ENCODE measurements around the gene CPSF2.

The CPSF2 gene

DNA sequence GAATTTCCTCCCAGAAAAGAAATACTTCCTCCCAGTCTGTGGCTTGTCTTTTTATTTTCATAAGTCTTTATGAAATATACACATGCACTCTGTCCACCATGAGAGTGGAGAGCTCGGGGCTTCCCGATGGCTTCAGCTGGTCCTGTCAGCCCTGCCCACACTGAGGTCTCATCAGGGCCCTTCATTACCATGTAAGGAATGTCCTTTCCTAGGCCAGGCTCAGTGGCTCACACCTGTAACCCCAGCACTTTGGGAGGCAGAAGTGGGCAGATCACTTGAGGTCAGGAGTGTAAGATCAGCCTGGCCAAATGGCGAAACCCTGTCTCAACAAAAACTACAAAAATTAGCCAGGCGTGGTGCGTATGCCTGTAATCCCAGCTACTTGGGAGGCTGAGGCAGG is 77.0 kb downstream of the CPSF2 start:
- no peak overlapping the region for H2AFZ ChIP-seq (ENCODE audit: low read depth, low read length)
- H3K9me3 ChIP-seq (ENCODE audit: control insufficient read depth, low read length), result no peaks in the 10 kb centered on the region
- H3K14ac ChIP-seq (ENCODE audit: low read length in 2 of 2), result no peak overlapping the region
- H2BK5ac ChIP-seq (ENCODE audit: low read depth, low read length, poor library complexity, severe bottlenecking), result no peak overlapping the region
- H3K27ac ChIP-seq (ENCODE audit: low read length, poor library complexity, severe bottlenecking), result no peak overlapping the region
- H2AK5ac ChIP-seq (ENCODE audit: low read length, severe bottlenecking), result no peak overlapping the region
- H3K4me1 ChIP-seq (ENCODE audit: control insufficient read depth, insufficient read depth, low read depth, low read length), result no peaks in the 10 kb centered on the region
- no peak overlapping the region for H4K8ac ChIP-seq (ENCODE audit: low read length)
- H3K4me2 ChIP-seq (ENCODE audit: low read length, poor library complexity, severe bottlenecking), result no peak overlapping the region
- no peak overlapping the region for H3K4ac ChIP-seq (ENCODE audit: low read depth in 1 of 2, low read length in 2 of 2)
- no peak overlapping the region for H3K9ac ChIP-seq (ENCODE audit: low read length)
- H3K36me3 ChIP-seq (ENCODE audit: control insufficient read depth in 1 of 2, insufficient read depth in 2 of 2, low read depth in 1 of 2, low read length in 2 of 2), result no peaks in the 10 kb centered on the region
- H2BK120ac ChIP-seq (ENCODE audit: low read depth, low read length), result no peak overlapping the region
- no peak overlapping the region for H2BK15ac ChIP-seq (ENCODE audit: low read depth, poor library complexity, severe bottlenecking)
- WGBS, result 87% methylated on average over 2 of the region's 5 CpGs
- H2BK12ac ChIP-seq (ENCODE audit: low read length in 2 of 2), result no peak overlapping the region
- H3K27me3 ChIP-seq (ENCODE audit: control insufficient read depth in 1 of 2, insufficient read depth in 1 of 2, low read length in 2 of 2), result peaks cover 19 to 51% of the 10 kb centered on the region in 2 experiments
- no peak overlapping the region for H3K23ac ChIP-seq (ENCODE audit: low read length in 2 of 2)
- H4K91ac ChIP-seq (ENCODE audit: low read length), result no peak overlapping the region
- H3K18ac ChIP-seq (ENCODE audit: low read depth in 1 of 2, low read length in 2 of 2), result no peak overlapping the region
- H3K79me1 ChIP-seq (replicated peaks; ENCODE audit: low read length, poor library complexity, severe bottlenecking), result no peaks in the 10 kb centered on the region
- DNase-seq, result no peak
- H3K4me3 ChIP-seq (ENCODE audit: insufficient read depth in 1 of 2, low read depth in 1 of 2, low read length in 2 of 2), result no peak overlapping the region

DNA sequence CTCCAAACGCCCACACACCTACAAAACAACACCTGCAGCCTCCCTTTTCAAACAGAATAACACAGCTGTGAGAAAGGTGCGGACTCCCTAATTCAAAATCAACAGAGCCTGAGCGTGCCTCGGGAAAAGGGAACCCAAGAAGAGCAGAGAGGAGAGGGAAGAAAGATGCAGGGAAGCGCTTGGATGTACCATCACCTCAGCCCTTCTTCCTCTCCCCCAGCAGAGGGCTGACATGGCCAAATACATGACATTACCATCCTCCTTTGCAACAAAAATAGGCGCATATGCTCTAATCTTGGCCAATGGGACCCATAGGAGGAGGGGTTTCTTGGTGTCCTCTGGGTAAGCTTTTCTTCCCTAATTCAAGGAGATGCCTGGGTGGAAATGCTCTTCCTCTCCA is 78.0 kb downstream of the CPSF2 start:
- no peak overlapping the region for H3K4ac ChIP-seq (ENCODE audit: low read depth in 1 of 2, low read length in 2 of 2)
- no peak overlapping the region for H3K23ac ChIP-seq (ENCODE audit: low read length in 2 of 2)
- H3K18ac ChIP-seq (ENCODE audit: low read depth in 1 of 2, low read length in 2 of 2), result no peak overlapping the region
- no peak overlapping the region for H2AK5ac ChIP-seq (ENCODE audit: low read length, severe bottlenecking)
- H3K27ac ChIP-seq (ENCODE audit: low read length, poor library complexity, severe bottlenecking), result no peak overlapping the region
- H2BK120ac ChIP-seq (ENCODE audit: low read depth, low read length), result no peak overlapping the region
- H2AFZ ChIP-seq (ENCODE audit: low read depth, low read length), result no peak overlapping the region
- peaks cover 21 to 60% of the 10 kb centered on the region in 2 experiments for H3K27me3 ChIP-seq (ENCODE audit: control insufficient read depth in 1 of 2, insufficient read depth in 1 of 2, low read length in 2 of 2)
- H2BK12ac ChIP-seq (ENCODE audit: low read length in 2 of 2), result no peak overlapping the region
- no peak for DNase-seq
- H2BK15ac ChIP-seq (ENCODE audit: low read depth, poor library complexity, severe bottlenecking), result no peak overlapping the region
- no peaks in the 10 kb centered on the region for H3K36me3 ChIP-seq (ENCODE audit: control insufficient read depth in 1 of 2, insufficient read depth in 2 of 2, low read depth in 1 of 2, low read length in 2 of 2)
- no peak overlapping the region for H4K8ac ChIP-seq (ENCODE audit: low read length)
- H3K4me1 ChIP-seq (ENCODE audit: control insufficient read depth, insufficient read depth, low read depth, low read length), result no peaks in the 10 kb centered on the region
- no peak overlapping the region for H3K9ac ChIP-seq (ENCODE audit: low read length)
- no peak overlapping the region for H3K4me3 ChIP-seq (ENCODE audit: insufficient read depth in 1 of 2, low read depth in 1 of 2, low read length in 2 of 2)
- no peak overlapping the region for H3K14ac ChIP-seq (ENCODE audit: low read length in 2 of 2)
- H4K91ac ChIP-seq (ENCODE audit: low read length), result no peak overlapping the region
- no peak overlapping the region for H3K4me2 ChIP-seq (ENCODE audit: low read length, poor library complexity, severe bottlenecking)
- no peaks in the 10 kb centered on the region for H3K79me1 ChIP-seq (replicated peaks; ENCODE audit: low read length, poor library complexity, severe bottlenecking)
- no peaks in the 10 kb centered on the region for H3K9me3 ChIP-seq (ENCODE audit: control insufficient read depth, low read length)
- WGBS, result 0% methylated on average over 1 of the region's 6 CpGs
- no peak overlapping the region for H2BK5ac ChIP-seq (ENCODE audit: low read depth, low read length, poor library complexity, severe bottlenecking)

DNA sequence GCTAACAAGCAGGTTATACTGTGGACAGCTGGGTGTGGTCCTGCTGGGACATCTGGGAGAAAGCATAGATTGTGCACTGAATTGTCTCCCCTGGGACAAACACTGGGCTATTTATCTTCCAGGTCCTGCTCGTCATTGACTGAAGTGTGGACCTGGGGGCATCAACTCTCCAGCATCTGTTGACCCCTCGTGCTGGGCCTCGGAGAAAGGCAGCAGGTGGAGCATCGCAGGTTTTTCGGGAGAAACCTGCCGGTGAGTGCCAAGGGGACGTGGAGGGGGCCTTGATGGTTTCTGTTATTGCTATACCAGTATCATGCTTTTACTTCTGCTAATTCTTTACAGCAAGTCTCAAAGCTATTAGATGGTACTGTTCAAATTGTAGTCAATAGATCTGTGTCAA is 81.3 kb downstream of the CPSF2 start:
- no peak overlapping the region for H2BK5ac ChIP-seq (ENCODE audit: low read depth, low read length, poor library complexity, severe bottlenecking)
- no peak overlapping the region for H4K8ac ChIP-seq (ENCODE audit: low read length)
- no peak for DNase-seq
- H3K14ac ChIP-seq (ENCODE audit: low read length in 2 of 2), result no peak overlapping the region
- H3K4me1 ChIP-seq (ENCODE audit: control insufficient read depth, insufficient read depth, low read depth, low read length), result no peaks in the 10 kb centered on the region
- no peaks in the 10 kb centered on the region for H3K9me3 ChIP-seq (ENCODE audit: control insufficient read depth, low read length)
- no peaks in the 10 kb centered on the region for H3K79me1 ChIP-seq (replicated peaks; ENCODE audit: low read length, poor library complexity, severe bottlenecking)
- H2BK12ac ChIP-seq (ENCODE audit: low read length in 2 of 2), result no peak overlapping the region
- no peak overlapping the region for H3K9ac ChIP-seq (ENCODE audit: low read length)
- no peak overlapping the region for H4K91ac ChIP-seq (ENCODE audit: low read length)
- no peak overlapping the region for H3K27ac ChIP-seq (ENCODE audit: low read length, poor library complexity, severe bottlenecking)
- H2AFZ ChIP-seq (ENCODE audit: low read depth, low read length), result no peak overlapping the region
- no peak overlapping the region for H3K4me2 ChIP-seq (ENCODE audit: low read length, poor library complexity, severe bottlenecking)
- no peak overlapping the region for H2BK15ac ChIP-seq (ENCODE audit: low read depth, poor library complexity, severe bottlenecking)
- H3K23ac ChIP-seq (ENCODE audit: low read length in 2 of 2), result no peak overlapping the region
- H3K18ac ChIP-seq (ENCODE audit: low read depth in 1 of 2, low read length in 2 of 2), result no peak overlapping the region
- no peak overlapping the region for H2BK120ac ChIP-seq (ENCODE audit: low read depth, low read length)
- WGBS, result 76% methylated on average over 6 of the region's 7 CpGs
- H2AK5ac ChIP-seq (ENCODE audit: low read length, severe bottlenecking), result no peak overlapping the region
- peaks cover 21 to 83% of the 10 kb centered on the region in 2 experiments for H3K27me3 ChIP-seq (ENCODE audit: control insufficient read depth in 1 of 2, insufficient read depth in 1 of 2, low read length in 2 of 2)
- H3K4me3 ChIP-seq (ENCODE audit: insufficient read depth in 1 of 2, low read depth in 1 of 2, low read length in 2 of 2), result no peak overlapping the region
- no peak overlapping the region for H3K4ac ChIP-seq (ENCODE audit: low read depth in 1 of 2, low read length in 2 of 2)
- no peaks in the 10 kb centered on the region for H3K36me3 ChIP-seq (ENCODE audit: control insufficient read depth in 1 of 2, insufficient read depth in 2 of 2, low read depth in 1 of 2, low read length in 2 of 2)

DNA sequence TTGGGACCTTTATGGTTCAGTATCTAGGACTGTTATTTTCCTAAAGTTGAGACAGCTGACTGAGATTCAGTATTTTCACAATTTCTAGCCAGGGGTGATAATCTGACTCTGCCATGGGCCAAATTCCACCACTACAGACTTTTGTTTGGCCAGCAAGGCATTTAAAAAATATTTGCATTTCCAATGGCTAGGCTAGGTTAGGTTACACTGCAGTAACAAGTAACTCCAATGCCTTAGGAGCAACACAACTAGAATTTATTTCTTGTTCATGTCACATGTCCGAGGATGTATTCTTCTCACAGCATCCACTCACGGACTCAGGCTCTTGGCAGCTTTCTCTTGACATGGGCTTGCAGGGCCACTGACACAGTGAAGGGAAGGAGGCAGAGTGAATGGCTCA is 83.0 kb downstream of the CPSF2 start:
- WGBS, result 100% methylated on average over 2 of the region's 2 CpGs
- Histone ChIP-seq H3K4me3 (ENCODE audit: insufficient read depth in 1 of 2, low read depth in 1 of 2, low read length in 2 of 2) (no peak overlapping the region), H3K23ac (ENCODE audit: low read length in 2 of 2) (no peak overlapping the region)

More for the DNA sequence above, 83.0 kb downstream of the CPSF2 start:
- Histone ChIP-seq H3K4ac (ENCODE audit: low read depth in 1 of 2, low read length in 2 of 2) (no peak overlapping the region), H3K79me1 (replicated peaks; ENCODE audit: low read length, poor library complexity, severe bottlenecking) (no peaks in the 10 kb centered on the region), H3K9ac (ENCODE audit: low read length) (no peak overlapping the region), H3K36me3 (ENCODE audit: control insufficient read depth in 1 of 2, insufficient read depth in 2 of 2, low read depth in 1 of 2, low read length in 2 of 2) (no peaks in the 10 kb centered on the region), H2AK5ac (ENCODE audit: low read length, severe bottlenecking) (no peak overlapping the region), H3K14ac (ENCODE audit: low read length in 2 of 2) (no peak overlapping the region), H2BK12ac (ENCODE audit: low read length in 2 of 2) (no peak overlapping the region), H3K27me3 (ENCODE audit: control insufficient read depth in 1 of 2, insufficient read depth in 1 of 2, low read length in 2 of 2) (peaks cover 14 to 75% of the 10 kb centered on the region in 2 experiments), H4K8ac (ENCODE audit: low read length) (no peak overlapping the region), H2BK15ac (ENCODE audit: low read depth, poor library complexity, severe bottlenecking) (no peak overlapping the region), H3K4me2 (ENCODE audit: low read length, poor library complexity, severe bottlenecking) (no peak overlapping the region), H4K91ac (ENCODE audit: low read length) (no peak overlapping the region), H3K18ac (ENCODE audit: low read depth in 1 of 2, low read length in 2 of 2) (no peak overlapping the region), H2BK5ac (ENCODE audit: low read depth, low read length, poor library complexity, severe bottlenecking) (no peak overlapping the region), H3K27ac (ENCODE audit: low read length, poor library complexity, severe bottlenecking) (no peak overlapping the region), H2BK120ac (ENCODE audit: low read depth, low read length) (no peak overlapping the region), H2AFZ (ENCODE audit: low read depth, low read length) (no peak overlapping the region), H3K4me1 (ENCODE audit: control insufficient read depth, insufficient read depth, low read depth, low read length) (no peaks in the 10 kb centered on the region), H3K9me3 (ENCODE audit: control insufficient read depth, low read length) (no peaks in the 10 kb centered on the region)
- DNase-seq, result no peak
